Stimulated activated naive CD8-positive, alpha-beta T cell treated with anti-CD3 and anti-CD28 coated beads, Interleukin-15, amount 100 ng/mL, for 72 hours (primary cell): ENCODE results near the gene PPP6R1.
"Not testable (repeated sequence)": the region's sequence is repeated elsewhere in the genome, so short reads cannot be mapped to it uniquely, and the experiment has no call there.

Source experiments
- ATAC-seq: fragments of 150-1000 bp; cut with Tn5 transposase; 2 replicates; pipeline ENCODE4 v1.10.0; 2021; ENCODE audit warnings: mild to moderate bottlenecking, moderate library complexity
- DNase-seq, 2 donors: peaks; one replicate each; pipeline ENCODE4 v3.0.0; 2021 to 2022
- H3K27ac Mint-ChIP-seq, 2 donors: one replicate each; pipeline ENCODE4 v1.8.0; 2022; ENCODE audit warnings: mild to moderate bottlenecking in 2 of 2, mixed read lengths in 2 of 2, moderate library complexity in 2 of 2
- H3K27me3 Mint-ChIP-seq: one replicate; pipeline ENCODE4 v1.8.0; 2022; ENCODE audit warnings: mixed read lengths
- H3K4me1 Mint-ChIP-seq: one replicate; pipeline ENCODE4 v1.8.0; 2022; ENCODE audit warnings: mild to moderate bottlenecking, mixed read lengths
- H3K4me3 Mint-ChIP-seq, 2 donors: one replicate each; pipeline ENCODE4 v1.8.0; 2022; ENCODE audit warnings: mild to moderate bottlenecking in 2 of 2, mixed read lengths in 2 of 2, moderate library complexity in 1 of 2
- H3K9me3 Mint-ChIP-seq, 2 donors: one replicate each; pipeline ENCODE4 v1.8.0; 2022; ENCODE audit warnings: mixed read lengths in 2 of 2

The PPP6R1 gene

GRCh38 chr19:55228015-55228391 lies 30.8 kb downstream of the PPP6R1 start:
- H3K4me1 Mint-ChIP-seq: peaks cover 10% of the 10 kb centered on the region
- H3K9me3 Mint-ChIP-seq: no peaks in the 10 kb centered on the region
- no peaks in the 10 kb centered on the region for H3K27me3 Mint-ChIP-seq
- ATAC-seq: no peak
- H3K27ac Mint-ChIP-seq: peak overlapping the region; percentile 33 to 74
- no peak overlapping the region for H3K4me3 Mint-ChIP-seq
- no peak for DNase-seq

GRCh38 chr19:55227241-55228014 lies 31.4 kb downstream of the PPP6R1 start:
- peak; percentile 22 for ATAC-seq
- Mint-ChIP-seq H3K4me3 (no peak overlapping the region), H3K9me3 (no peaks in the 10 kb centered on the region), H3K27me3 (no peaks in the 10 kb centered on the region), H3K4me1 (peaks cover 10% of the 10 kb centered on the region), H3K27ac (peak overlapping the region in 1 of 2 donors; percentile 74)
- no peak for DNase-seq

- Mint-ChIP-seq H3K4me1 (peaks cover 10% of the 10 kb centered on the region), H3K27me3 (no peaks in the 10 kb centered on the region), H3K9me3 (no peaks in the 10 kb centered on the region), H3K4me3 (no peak overlapping the region), H3K27ac (no peak overlapping the region)
- no peak for DNase-seq
- ATAC-seq: no peak
These were observed 32.0 kb downstream of the PPP6R1 start for GRCh38 chr19:55226788-55227187.

GRCh38 chr19:55226273-55226672 lies 32.5 kb downstream of the PPP6R1 start:
- Mint-ChIP-seq H3K27ac (no peak overlapping the region), H3K4me3 (no peak overlapping the region), H3K9me3 (peaks cover 1 to 3% of the 10 kb centered on the region in 2 donors), H3K4me1 (peaks cover 10% of the 10 kb centered on the region), H3K27me3 (no peaks in the 10 kb centered on the region)
- DNase-seq (no peak), ATAC-seq (no peak)

GRCh38 chr19:55225415-55225958 lies 33.3 kb downstream of the PPP6R1 start:
- no peaks in the 10 kb centered on the region for H3K27me3 Mint-ChIP-seq
- DNase-seq (no peak), ATAC-seq (no peak)
- H3K9me3 Mint-ChIP-seq: peaks cover 6 to 9% of the 10 kb centered on the region in 2 donors
- H3K4me3 Mint-ChIP-seq: no peak overlapping the region
- H3K27ac Mint-ChIP-seq: peak overlapping the region in 1 of 2 donors; percentile 77
- H3K4me1 Mint-ChIP-seq: peaks cover 10% of the 10 kb centered on the region

GRCh38 chr19:55224679-55225414 lies 34.0 kb downstream of the PPP6R1 start:
- not testable (repeated sequence) for H3K27me3 Mint-ChIP-seq, H3K4me3 Mint-ChIP-seq, DNase-seq, ATAC-seq
- H3K9me3 Mint-ChIP-seq: peaks cover 6 to 15% of the 10 kb centered on the region in 2 donors
- H3K27ac Mint-ChIP-seq: peak overlapping the region in 1 of 2 donors; percentile 77
- peaks cover 10% of the 10 kb centered on the region for H3K4me1 Mint-ChIP-seq

- ATAC-seq (no peak), DNase-seq (no peak)
- Mint-ChIP-seq H3K4me1 (peaks cover 10% of the 10 kb centered on the region), H3K27ac (peak overlapping the region in 1 of 2 donors; percentile 95), H3K4me3 (no peak overlapping the region), H3K9me3 (peaks cover 6 to 15% of the 10 kb centered on the region in 2 donors), H3K27me3 (no peaks in the 10 kb centered on the region)
These were observed 34.7 kb downstream of the PPP6R1 start for GRCh38 chr19:55224038-55224665.

GRCh38 chr19:55223291-55224037 lies 35.4 kb downstream of the PPP6R1 start:
- peak; percentile 29 for ATAC-seq
- Mint-ChIP-seq H3K9me3 (peaks cover 6 to 15% of the 10 kb centered on the region in 2 donors), H3K4me3 (no peak overlapping the region), H3K27me3 (no peaks in the 10 kb centered on the region), H3K4me1 (peaks cover 10% of the 10 kb centered on the region), H3K27ac (peak overlapping the region in 1 of 2 donors; percentile 61)
- no peak for DNase-seq

GRCh38 chr19:55220525-55220924 lies 38.3 kb downstream of the PPP6R1 start:
- peaks cover 23% of the 10 kb centered on the region for H3K4me1 Mint-ChIP-seq
- peaks cover 10 to 20% of the 10 kb centered on the region in 2 donors for H3K9me3 Mint-ChIP-seq
- ATAC-seq (no peak), DNase-seq (no peak)
- no peak overlapping the region for H3K4me3 Mint-ChIP-seq
- peaks cover 18% of the 10 kb centered on the region for H3K27me3 Mint-ChIP-seq
- H3K27ac Mint-ChIP-seq: peak overlapping the region in 1 of 2 donors; percentile 27

- Mint-ChIP-seq H3K27ac (peak overlapping the region; percentile 79 to 97), H3K9me3 (peaks cover 31 to 50% of the 10 kb centered on the region in 2 donors), H3K27me3 (peaks cover 49% of the 10 kb centered on the region), H3K4me1 (peaks cover 19% of the 10 kb centered on the region), H3K4me3 (peak overlapping the region; percentile 78 to 91)
- peak; percentile 89 for ATAC-seq
- DNase-seq: peak; percentile 61 to 84
These were observed 42.2 kb downstream of the PPP6R1 start for GRCh38 chr19:55216461-55217198.

- Mint-ChIP-seq H3K27ac (peak overlapping the region in 1 of 2 donors; percentile 83), H3K27me3 (peaks cover 73% of the 10 kb centered on the region), H3K9me3 (peaks cover 24 to 34% of the 10 kb centered on the region in 2 donors), H3K4me3 (no peak overlapping the region), H3K4me1 (peaks cover 19% of the 10 kb centered on the region)
- ATAC-seq: no peak
- no peak for DNase-seq
These were observed 45.3 kb downstream of the PPP6R1 start for GRCh38 chr19:55213547-55213946.

- H3K27me3 Mint-ChIP-seq: peaks cover 74% of the 10 kb centered on the region
- H3K9me3 Mint-ChIP-seq: peaks cover 24 to 34% of the 10 kb centered on the region in 2 donors
- peaks cover 19% of the 10 kb centered on the region for H3K4me1 Mint-ChIP-seq
- no peak overlapping the region for H3K27ac Mint-ChIP-seq
- ATAC-seq (no peak), DNase-seq (peak; percentile 30 to 43)
- H3K4me3 Mint-ChIP-seq: no peak overlapping the region
These were observed 46.4 kb downstream of the PPP6R1 start for GRCh38 chr19:55212447-55212846.

- H3K27ac Mint-ChIP-seq: no peak overlapping the region
- peaks cover 8% of the 10 kb centered on the region for H3K4me1 Mint-ChIP-seq
- no peak for ATAC-seq
- peaks cover 70% of the 10 kb centered on the region for H3K27me3 Mint-ChIP-seq
- H3K9me3 Mint-ChIP-seq: peaks cover 18 to 26% of the 10 kb centered on the region in 2 donors
- H3K4me3 Mint-ChIP-seq: no peak overlapping the region
- no peak for DNase-seq
These were observed 48.9 kb downstream of the PPP6R1 start for GRCh38 chr19:55209693-55210472.
